Transverse colon (tissue), 4 donors: ENCODE data around the gene PRICKLE4.

Experiments
- CTCF ChIP-seq, 5 experiments: fragments of 200-600 bp in 3 of 5; fragments of 450-650 bp in 2 of 5; sonication (generic) in 3 of 5; IDR thresholded peaks; 1 replicate in 2 of 5; 2 replicates in 3 of 5; pipeline ENCODE4 v1.5.1; 2016 to 2017; ENCODE audit warnings: antibody characterized with exemption in 5 of 5, inconsistent platforms in 3 of 5, mild to moderate bottlenecking in 2 of 5, moderate library complexity in 1 of 5
- EP300 ChIP-seq: sonication (generic); formaldehyde crosslinking; IDR thresholded peaks from one replicate; pipeline ENCODE4 v1.6.1; 2017; ENCODE audit warnings: antibody characterized with exemption, low read depth
- POLR2A ChIP-seq: fragments of 450-650 bp; IDR thresholded peaks from one replicate; pipeline ENCODE4 v1.6.1; 2016; ENCODE audit warnings: antibody characterized with exemption, mild to moderate bottlenecking, moderate library complexity
- POLR2AphosphoS5 ChIP-seq, 3 donors: sonication (generic); formaldehyde crosslinking; IDR thresholded peaks; one replicate each; pipeline ENCODE4 v1.6.1; 2016; ENCODE audit warnings: antibody characterized with exemption in 3 of 3

GRCh38 chr6:41814629-41815028 is 34.0 kb downstream of the PRICKLE4 start:
- TF ChIP-seq CTCF (IDR thresholded peaks at IDR 0.05) (no peak), POLR2A (no peak), POLR2AphosphoS5 (IDR thresholded peaks at IDR 0.05) (no peak), EP300 (no peak)
